Osteocyte (in vitro differentiated cells): ENCODE measurements around the gene LIMD2. TPM values are rescaled to one million over a fixed set of nuclear protein-coding genes. Genes with fewer than 3 reads are reported as not detected.
"Not testable (repeated sequence)": the region's sequence is repeated elsewhere in the genome, so short reads cannot be mapped to it uniquely, and the experiment has no call there.

ENCODE experiments used
- DNase-seq: peaks from one replicate; pipeline ENCODE4 v3.0.0; 2021; ENCODE audit warnings: mixed read lengths; ENCODE audit not compliant: unreplicated experiment; ENCODE audit errors: extremely low spot score
- H3K27ac Mint-ChIP-seq: one replicate; pipeline ENCODE4 v1.8.0; 2021; ENCODE audit warnings: mild to moderate bottlenecking, mixed read lengths; ENCODE audit not compliant: unreplicated experiment
- H3K27me3 Mint-ChIP-seq: one replicate; pipeline ENCODE4 v1.8.0; 2021; ENCODE audit warnings: mixed read lengths; ENCODE audit not compliant: unreplicated experiment
- H3K36me3 Mint-ChIP-seq: one replicate; pipeline ENCODE4 v1.8.0; 2021; ENCODE audit warnings: mixed read lengths; ENCODE audit not compliant: unreplicated experiment
- H3K4me1 Mint-ChIP-seq: one replicate; pipeline ENCODE4 v1.8.0; 2021; ENCODE audit warnings: mixed read lengths; ENCODE audit not compliant: unreplicated experiment
- H3K4me3 Mint-ChIP-seq: one replicate; pipeline ENCODE4 v1.8.0; 2021; ENCODE audit warnings: mild to moderate bottlenecking, moderate library complexity, mixed read lengths; ENCODE audit not compliant: unreplicated experiment
- H3K9me3 Mint-ChIP-seq: one replicate; pipeline ENCODE4 v1.8.0; 2021; ENCODE audit warnings: mixed read lengths; ENCODE audit not compliant: unreplicated experiment
- CTCF ChIP-seq: fragments of 200-600 bp; sonication (generic); IDR thresholded peaks from 2 replicates; pipeline ENCODE4 v1.5.0; 2021; ENCODE audit warnings: antibody characterized with exemption, mild to moderate bottlenecking, moderate library complexity
- total RNA-seq: library from RNA; stranded (reverse); gene quantifications from 2 replicates; pipeline ENCODE4 v1.2.1, GENCODE V29; 2021

Gene LIMD2
- total RNA-seq, 1 donor from 2014 or later = 52.6 TPM

GRCh38 chr17:63735691-63736090 is 35.8 kb upstream of the LIMD2 start:
- no peaks in the 10 kb centered on the region for H3K9me3 Mint-ChIP-seq
- H3K36me3 Mint-ChIP-seq = peaks cover 5% of the 10 kb centered on the region
- no peak for DNase-seq
- no peak overlapping the region for H3K27ac Mint-ChIP-seq
- no peak overlapping the region for H3K4me3 Mint-ChIP-seq
- peaks cover 4% of the 10 kb centered on the region for H3K4me1 Mint-ChIP-seq
- no peak for TF ChIP-seq CTCF
- no peaks in the 10 kb centered on the region for H3K27me3 Mint-ChIP-seq

- peaks cover 8% of the 10 kb centered on the region for H3K4me1 Mint-ChIP-seq
- H3K4me3 Mint-ChIP-seq = no peak overlapping the region
- DNase-seq = no peak
- H3K36me3 Mint-ChIP-seq = peaks cover 15% of the 10 kb centered on the region
- H3K27me3 Mint-ChIP-seq = no peaks in the 10 kb centered on the region
- H3K9me3 Mint-ChIP-seq = no peaks in the 10 kb centered on the region
- TF ChIP-seq CTCF = no peak
- no peak overlapping the region for H3K27ac Mint-ChIP-seq
These were observed 22.5 kb upstream of the LIMD2 start for GRCh38 chr17:63722403-63722802.

GRCh38 chr17:63720194-63720593 is 20.3 kb upstream of the LIMD2 start:
- not testable (repeated sequence) for H3K27me3 Mint-ChIP-seq, H3K4me3 Mint-ChIP-seq, H3K9me3 Mint-ChIP-seq, DNase-seq, H3K4me1 Mint-ChIP-seq, H3K27ac Mint-ChIP-seq, H3K36me3 Mint-ChIP-seq

- Mint-ChIP-seq H3K4me3 (no peak overlapping the region), H3K4me1 (peaks cover 8% of the 10 kb centered on the region), H3K27me3 (no peaks in the 10 kb centered on the region), H3K27ac (no peak overlapping the region), H3K36me3 (peaks cover 4% of the 10 kb centered on the region), H3K9me3 (no peaks in the 10 kb centered on the region)
- TF ChIP-seq CTCF = no peak
- no peak for DNase-seq
These were observed 19.1 kb upstream of the LIMD2 start for GRCh38 chr17:63718988-63719387.

GRCh38 chr17:63716426-63716825 is 16.5 kb upstream of the LIMD2 start:
- no peak overlapping the region for H3K4me3 Mint-ChIP-seq
- TF ChIP-seq CTCF = no peak
- H3K36me3 Mint-ChIP-seq = peaks cover 16% of the 10 kb centered on the region
- DNase-seq = no peak
- no peaks in the 10 kb centered on the region for H3K4me1 Mint-ChIP-seq
- no peak overlapping the region for H3K27ac Mint-ChIP-seq
- no peaks in the 10 kb centered on the region for H3K9me3 Mint-ChIP-seq
- no peaks in the 10 kb centered on the region for H3K27me3 Mint-ChIP-seq
